Pons (tissue), 1 donor: ENCODE results near the gene MACC1.

Source experiments
- DNase-seq: peaks from one replicate; pipeline ENCODE4 v3.0.0-alpha.2; 2016; ENCODE audit warnings: low spot score

The MACC1 gene

GRCh38 chr7:20229646-20230500 is 12.7 kb upstream of the MACC1 start:
- DNase-seq = peak; percentile 30

GRCh38 chr7:20229081-20229480 is 11.9 kb upstream of the MACC1 start:
- DNase-seq = no peak

- DNase-seq = no peak
Observed at GRCh38 chr7:20228654-20229053, 11.5 kb upstream of the MACC1 start.

GRCh38 chr7:20227291-20227795 is 10.2 kb upstream of the MACC1 start:
- no peak for DNase-seq

GRCh38 chr7:20226860-20227259 is 9.7 kb upstream of the MACC1 start:
- DNase-seq = no peak

GRCh38 chr7:20225384-20225783 is 8.2 kb upstream of the MACC1 start:
- no peak for DNase-seq

GRCh38 chr7:20224025-20224424 is 6.8 kb upstream of the MACC1 start:
- no peak for DNase-seq

GRCh38 chr7:20223356-20223755 is 6.2 kb upstream of the MACC1 start:
- DNase-seq = no peak

- no peak for DNase-seq
Observed at GRCh38 chr7:20222219-20222828, 5.1 kb upstream of the MACC1 start.

GRCh38 chr7:20220921-20221547 is 3.9 kb upstream of the MACC1 start:
- no peak for DNase-seq

GRCh38 chr7:20220293-20220761 is 3.1 kb upstream of the MACC1 start:
- no peak for DNase-seq

- DNase-seq = peak; percentile 72
Observed at GRCh38 chr7:20219446-20220292, 2.5 kb upstream of the MACC1 start.

- no peak for DNase-seq
Observed at GRCh38 chr7:20219062-20219445, 1.9 kb upstream of the MACC1 start.

GRCh38 chr7:20218279-20218678 is 1.1 kb upstream of the MACC1 start:
- DNase-seq = no peak

GRCh38 chr7:20216406-20217036 is 663 bp downstream of the MACC1 start:
- DNase-seq = no peak

- DNase-seq = no peak
Observed at GRCh38 chr7:20214921-20215669, 2.1 kb downstream of the MACC1 start.

- no peak for DNase-seq
Observed at GRCh38 chr7:20214132-20214531, 3.1 kb downstream of the MACC1 start.

- DNase-seq = no peak
Observed at GRCh38 chr7:20213378-20213777, 3.8 kb downstream of the MACC1 start.

GRCh38 chr7:20211376-20211775 is 5.8 kb downstream of the MACC1 start:
- DNase-seq = no peak

- no peak for DNase-seq
Observed at GRCh38 chr7:20208651-20209307, 8.4 kb downstream of the MACC1 start.
